ENCODE measurements around the gene ODAD2.

GRCh38 chr10:27774831-27775230 lies 224.0 kb downstream of the ODAD2 start:
- TF ChIP-seq, protein P1, sequence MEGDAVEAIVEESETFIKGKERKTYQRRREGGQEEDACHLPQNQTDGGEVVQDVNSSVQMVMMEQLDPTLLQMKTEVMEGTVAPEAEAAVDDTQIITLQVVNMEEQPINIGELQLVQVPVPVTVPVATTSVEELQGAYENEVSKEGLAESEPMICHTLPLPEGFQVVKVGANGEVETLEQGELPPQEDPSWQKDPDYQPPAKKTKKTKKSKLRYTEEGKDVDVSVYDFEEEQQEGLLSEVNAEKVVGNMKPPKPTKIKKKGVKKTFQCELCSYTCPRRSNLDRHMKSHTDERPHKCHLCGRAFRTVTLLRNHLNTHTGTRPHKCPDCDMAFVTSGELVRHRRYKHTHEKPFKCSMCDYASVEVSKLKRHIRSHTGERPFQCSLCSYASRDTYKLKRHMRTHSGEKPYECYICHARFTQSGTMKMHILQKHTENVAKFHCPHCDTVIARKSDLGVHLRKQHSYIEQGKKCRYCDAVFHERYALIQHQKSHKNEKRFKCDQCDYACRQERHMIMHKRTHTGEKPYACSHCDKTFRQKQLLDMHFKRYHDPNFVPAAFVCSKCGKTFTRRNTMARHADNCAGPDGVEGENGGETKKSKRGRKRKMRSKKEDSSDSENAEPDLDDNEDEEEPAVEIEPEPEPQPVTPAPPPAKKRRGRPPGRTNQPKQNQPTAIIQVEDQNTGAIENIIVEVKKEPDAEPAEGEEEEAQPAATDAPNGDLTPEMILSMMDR (IDR thresholded peaks at IDR 0.05; ENCODE audit: insufficient read depth, low read length), result no peak
- TF ChIP-seq REST (IDR thresholded peaks at IDR 0.05; ENCODE audit: insufficient replicate concordance, low read depth) (no peak), GABPA (IDR thresholded peaks at IDR 0.05; ENCODE audit: low read depth) (no peak)
